NCI-H2081 treated with DMSO at 0.1 percent for 48 hours (cell line): ENCODE measurements around the gene PGA4.

Source experiments
- DNase-seq: peaks from one replicate; lab custom pipeline; 2025; lab: John Stamatoyannopoulos, UW

Gene PGA4

GRCh38 chr11:61279934-61280659 lies 58.0 kb downstream of the PGA4 start:
- peak; percentile 14 for DNase-seq

DNA sequence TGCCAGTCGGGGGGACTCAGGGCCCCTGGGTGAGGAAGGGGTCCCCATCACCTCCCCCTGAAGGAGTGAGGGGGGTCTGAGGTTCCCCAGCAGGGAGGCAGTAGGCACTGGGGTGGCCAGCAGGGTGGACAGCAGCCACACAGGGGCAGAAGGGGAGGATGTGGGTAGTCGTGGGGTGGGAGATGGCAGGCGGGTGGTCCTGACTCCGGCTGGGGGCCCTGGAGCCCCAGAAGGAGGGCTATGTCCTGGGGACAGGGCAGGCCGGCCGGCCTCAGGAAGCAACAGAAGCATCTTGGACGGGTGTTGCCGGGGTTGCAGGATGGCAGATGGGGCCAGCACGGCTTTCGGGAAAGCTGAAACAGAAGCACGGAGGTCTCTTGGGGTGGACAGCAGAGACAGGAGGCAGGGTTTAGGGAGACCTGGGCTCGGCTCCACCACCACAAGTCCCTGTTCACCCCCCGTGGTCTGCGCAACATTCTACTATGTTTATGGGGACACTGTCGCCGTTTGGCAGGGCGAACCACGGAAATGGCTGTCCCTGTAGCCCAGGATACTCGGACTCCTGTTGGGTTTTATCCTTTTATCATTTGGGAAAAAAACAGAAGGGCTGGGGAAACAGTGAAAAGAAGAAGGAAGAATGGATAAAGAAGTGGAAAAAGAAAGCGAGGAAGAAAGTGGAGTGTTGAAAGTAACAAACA lies 58.9 kb downstream of the PGA4 start:
- no peak for DNase-seq
